ENCODE results near the gene KCNMA1.

KCNMA1 gene

DNA sequence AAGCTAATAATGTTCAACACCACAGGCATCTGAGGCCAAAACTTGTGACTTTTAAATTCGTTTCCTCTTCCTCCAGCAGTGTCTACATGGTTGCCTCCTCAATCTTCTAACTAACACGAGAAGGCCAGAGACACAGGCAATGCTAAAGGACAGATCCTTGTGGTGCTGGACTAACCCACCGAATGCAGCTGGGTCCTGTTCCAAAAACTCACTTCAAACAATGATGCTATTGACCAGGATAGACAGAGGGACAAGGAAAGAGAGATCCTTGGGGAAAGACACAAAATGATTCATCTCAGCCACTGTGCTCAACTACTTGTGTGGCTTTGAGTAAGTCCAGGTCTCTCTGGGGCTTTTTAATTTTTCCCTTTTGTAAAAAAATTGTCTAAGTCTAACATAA lies 107.6 kb downstream of the KCNMA1 start:
- TF ChIP-seq, protein P1, sequence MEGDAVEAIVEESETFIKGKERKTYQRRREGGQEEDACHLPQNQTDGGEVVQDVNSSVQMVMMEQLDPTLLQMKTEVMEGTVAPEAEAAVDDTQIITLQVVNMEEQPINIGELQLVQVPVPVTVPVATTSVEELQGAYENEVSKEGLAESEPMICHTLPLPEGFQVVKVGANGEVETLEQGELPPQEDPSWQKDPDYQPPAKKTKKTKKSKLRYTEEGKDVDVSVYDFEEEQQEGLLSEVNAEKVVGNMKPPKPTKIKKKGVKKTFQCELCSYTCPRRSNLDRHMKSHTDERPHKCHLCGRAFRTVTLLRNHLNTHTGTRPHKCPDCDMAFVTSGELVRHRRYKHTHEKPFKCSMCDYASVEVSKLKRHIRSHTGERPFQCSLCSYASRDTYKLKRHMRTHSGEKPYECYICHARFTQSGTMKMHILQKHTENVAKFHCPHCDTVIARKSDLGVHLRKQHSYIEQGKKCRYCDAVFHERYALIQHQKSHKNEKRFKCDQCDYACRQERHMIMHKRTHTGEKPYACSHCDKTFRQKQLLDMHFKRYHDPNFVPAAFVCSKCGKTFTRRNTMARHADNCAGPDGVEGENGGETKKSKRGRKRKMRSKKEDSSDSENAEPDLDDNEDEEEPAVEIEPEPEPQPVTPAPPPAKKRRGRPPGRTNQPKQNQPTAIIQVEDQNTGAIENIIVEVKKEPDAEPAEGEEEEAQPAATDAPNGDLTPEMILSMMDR (IDR thresholded peaks at IDR 0.05), result no peak

DNA sequence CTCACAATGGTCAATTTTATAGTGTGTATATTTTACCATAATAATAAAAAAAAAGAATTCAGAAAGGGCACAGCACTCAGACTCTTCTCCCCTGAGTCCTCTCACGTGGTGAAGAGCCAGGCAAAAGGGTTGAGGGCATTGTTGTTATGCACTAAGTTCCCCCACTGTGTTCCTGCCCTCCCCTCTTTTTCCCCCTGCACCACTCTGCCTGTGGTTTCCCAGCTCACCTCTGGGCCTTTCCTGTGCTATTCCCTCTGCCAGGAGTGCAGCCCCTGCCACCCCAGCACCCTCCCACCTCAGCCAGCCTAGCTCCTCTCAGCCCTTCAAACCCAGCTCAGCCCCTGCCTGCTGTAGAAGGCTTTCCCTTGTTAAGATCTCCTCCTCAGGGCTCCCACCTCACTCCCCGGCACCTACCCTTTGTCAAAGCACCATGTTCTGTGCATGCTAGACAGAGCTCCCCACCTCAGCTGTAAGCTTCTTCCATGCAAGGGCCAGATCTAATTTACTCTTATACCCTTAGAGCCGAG lies 108.5 kb downstream of the KCNMA1 start:
- Histone ChIP-seq H3K27me3 (peaks cover 23% of the 10 kb centered on the region), H3K27ac (no peak overlapping the region), H3K36me3 (no peaks in the 10 kb centered on the region), H3K4me3 (ENCODE audit: low read depth in 1 of 2, low read length in 1 of 2) (no peak overlapping the region), H3K9me3 (no peaks in the 10 kb centered on the region), H3K4me1 (ENCODE audit: control insufficient read depth in 1 of 2, insufficient read depth in 1 of 2, low read depth in 1 of 2, low read length in 1 of 2) (no peaks in the 10 kb centered on the region)
- TF ChIP-seq, protein P1 (IDR thresholded peaks at IDR 0.05), result no peak

More for the DNA sequence above, 107.6 kb downstream of the KCNMA1 start:
- no peaks in the 10 kb centered on the region for H3K36me3 ChIP-seq
- no peak overlapping the region for H3K27ac ChIP-seq
- H3K9me3 ChIP-seq, result no peaks in the 10 kb centered on the region
- H3K4me1 ChIP-seq (ENCODE audit: control insufficient read depth in 1 of 2, insufficient read depth in 1 of 2, low read depth in 1 of 2, low read length in 1 of 2), result no peaks in the 10 kb centered on the region
- no peak overlapping the region for H3K4me3 ChIP-seq (ENCODE audit: low read depth in 1 of 2, low read length in 1 of 2)
- peaks cover 27% of the 10 kb centered on the region for H3K27me3 ChIP-seq

DNA sequence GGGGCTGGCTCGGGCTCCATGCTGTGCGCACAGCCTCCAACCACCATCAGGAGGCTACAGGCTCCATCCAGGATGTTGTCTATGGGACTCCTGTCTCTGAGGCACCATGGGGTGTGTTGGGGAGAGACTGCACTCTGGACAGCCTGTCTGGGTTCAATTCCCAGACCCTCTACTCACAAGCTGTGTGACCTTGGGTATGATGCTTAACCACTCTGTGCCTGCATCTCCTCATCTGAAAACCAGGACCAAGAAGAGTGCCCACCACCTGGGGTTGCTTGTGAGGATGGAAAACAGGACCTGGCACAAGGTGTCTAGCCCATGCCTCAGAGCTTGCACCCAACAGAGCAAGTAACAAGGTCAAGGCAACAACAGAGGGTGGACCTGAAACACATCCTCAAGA lies 109.8 kb downstream of the KCNMA1 start:
- H3K4me1 ChIP-seq (ENCODE audit: control insufficient read depth in 1 of 2, insufficient read depth in 1 of 2, low read depth in 1 of 2, low read length in 1 of 2), result no peaks in the 10 kb centered on the region
- H3K27ac ChIP-seq, result no peak overlapping the region

DNA sequence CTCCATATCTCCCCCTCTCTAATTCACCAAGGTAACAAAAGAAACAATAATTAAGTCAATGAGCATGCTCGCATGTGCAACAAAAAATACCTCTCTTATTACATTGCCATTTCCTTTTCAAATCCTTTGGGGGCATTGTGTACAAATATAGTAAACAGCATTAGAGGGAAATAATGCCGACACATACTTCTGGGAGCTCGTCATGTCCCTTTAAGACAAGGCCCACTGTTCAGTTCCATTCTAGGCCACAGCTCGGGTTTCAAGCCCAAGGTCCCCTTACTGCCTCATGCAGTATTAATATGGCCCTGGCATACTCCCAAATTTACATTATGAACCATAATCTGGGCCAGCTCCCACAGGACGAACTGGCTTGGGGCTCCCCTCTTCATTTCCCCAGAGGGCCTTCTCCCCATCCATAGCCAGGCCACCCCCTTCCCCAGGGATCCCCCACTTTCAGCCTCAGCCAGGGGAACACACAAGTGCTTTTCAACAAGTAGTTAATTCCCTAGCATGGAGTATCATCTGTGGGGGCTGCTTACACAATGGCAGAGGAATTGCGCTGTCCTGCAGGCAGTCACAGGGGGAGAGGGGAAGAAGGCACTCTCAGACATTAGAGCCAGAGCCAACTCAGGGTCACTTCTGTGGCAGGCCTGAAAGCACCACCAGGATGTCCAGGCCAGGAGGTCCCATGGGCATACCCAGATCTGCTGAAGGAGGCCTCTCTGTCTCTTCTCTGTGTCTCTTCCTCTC lies 110.6 kb downstream of the KCNMA1 start:
- Histone ChIP-seq H3K4me1 (ENCODE audit: control insufficient read depth in 1 of 2, insufficient read depth in 1 of 2, low read depth in 1 of 2, low read length in 1 of 2) (no peaks in the 10 kb centered on the region), H3K36me3 (no peaks in the 10 kb centered on the region), H3K27ac (no peak overlapping the region), H3K27me3 (peaks cover 25% of the 10 kb centered on the region), H3K9me3 (no peaks in the 10 kb centered on the region), H3K4me3 (ENCODE audit: low read depth in 1 of 2, low read length in 1 of 2) (no peak overlapping the region)
- TF ChIP-seq, protein P1 (IDR thresholded peaks at IDR 0.05), result no peak

More for the DNA sequence above, 109.8 kb downstream of the KCNMA1 start:
- Histone ChIP-seq H3K4me3 (ENCODE audit: low read depth in 1 of 2, low read length in 1 of 2) (no peak overlapping the region), H3K27me3 (peaks cover 23% of the 10 kb centered on the region), H3K36me3 (no peaks in the 10 kb centered on the region), H3K9me3 (no peaks in the 10 kb centered on the region)
- TF ChIP-seq, protein P1 (IDR thresholded peaks at IDR 0.05), result no peak

DNA sequence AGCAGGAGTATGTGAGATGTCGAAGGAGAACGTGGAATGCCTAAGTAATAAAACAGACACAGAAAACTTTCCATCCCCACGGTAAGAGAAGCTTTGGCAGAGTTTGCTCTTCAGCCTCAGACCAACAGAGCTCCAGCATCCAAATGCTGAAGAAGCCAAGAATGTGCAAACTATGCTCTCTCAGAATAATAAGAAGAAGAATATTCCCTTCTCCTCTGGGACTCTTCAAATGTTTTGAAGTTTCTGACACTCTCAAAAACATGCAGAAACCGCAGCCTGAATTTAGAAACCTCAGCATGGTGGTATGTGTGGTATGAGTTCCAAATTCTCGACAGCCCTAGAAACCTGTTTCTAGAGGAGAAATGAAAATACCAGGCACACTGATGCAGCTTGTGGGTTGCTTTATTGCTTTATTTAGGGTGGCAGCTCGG lies 113.3 kb downstream of the KCNMA1 start:
- Histone ChIP-seq H3K9me3 (no peaks in the 10 kb centered on the region), H3K27ac (no peak overlapping the region), H3K4me3 (ENCODE audit: low read depth in 1 of 2, low read length in 1 of 2) (no peak overlapping the region), H3K36me3 (no peaks in the 10 kb centered on the region), H3K4me1 (ENCODE audit: control insufficient read depth in 1 of 2, insufficient read depth in 1 of 2, low read depth in 1 of 2, low read length in 1 of 2) (no peaks in the 10 kb centered on the region), H3K27me3 (peaks cover 25% of the 10 kb centered on the region)
- TF ChIP-seq, protein P1 (IDR thresholded peaks at IDR 0.05), result no peak
